Posterior vena cava (tissue), 2 donors: ENCODE results near the gene CACNG4. TPM values are rescaled to one million over a fixed set of nuclear protein-coding genes. Genes with fewer than 3 reads are reported as not detected.

Experiments
- DNase-seq: peaks from one replicate; pipeline ENCODE4 v3.0.0-alpha.2; 2020; ENCODE audit warnings: low spot score
- intact Hi-C, 2 donors: fragments of 100-400 bp; cut with DNase I; formaldehyde crosslinking; loops; one replicate each; pipeline versions ENCODE4 v1.14.1 to v1.14.2; 2022 to 2023
- total RNA-seq, 2 donors: library from RNA; stranded (reverse); fragmentation: NEBNext Ultra II Directional; extraction: Animal tissue kit (Norgen Biotek cat#: 25700); gene quantifications; one replicate each; pipeline ENCODE4 v1.2.1, GENCODE V29; 2021
- donor health status: DM: yes; HTN: yes; CAD: no.
- donor health status: DM: yes; HTN: yes; CAD: no.

The CACNG4 gene
- total RNA-seq, 2 donors from 2014 or later = not detected

GRCh38 chr17:67074781-67075180 is 110.3 kb downstream of the CACNG4 start:
- no peak for DNase-seq
- intact Hi-C loops = no loop called here

GRCh38 chr17:67076290-67076689 is 111.8 kb downstream of the CACNG4 start:
- intact Hi-C loops = no loop called here
- no peak for DNase-seq

GRCh38 chr17:67078292-67078691 is 113.8 kb downstream of the CACNG4 start:
- intact Hi-C loops = no loop called here
- no peak for DNase-seq

- intact Hi-C loops = no loop called here
- DNase-seq = no peak
Observed at GRCh38 chr17:67079491-67079890, 115.0 kb downstream of the CACNG4 start.

- no peak for DNase-seq
- intact Hi-C loops = no loop called here
Observed at GRCh38 chr17:67080804-67081203, 116.3 kb downstream of the CACNG4 start.

- intact Hi-C loops = no loop called here
- no peak for DNase-seq
Observed at GRCh38 chr17:67082107-67082506, 117.6 kb downstream of the CACNG4 start.

Other genes with a start within 250 kb of the CACNG4 start
- not detected for gene CACNG5, start 129.6 kb upstream of the CACNG4 start, total RNA-seq
- gene CACNG1, start 79.8 kb downstream of the CACNG4 start, total RNA-seq = not detected